ENCODE data around the gene UNK.

DNA sequence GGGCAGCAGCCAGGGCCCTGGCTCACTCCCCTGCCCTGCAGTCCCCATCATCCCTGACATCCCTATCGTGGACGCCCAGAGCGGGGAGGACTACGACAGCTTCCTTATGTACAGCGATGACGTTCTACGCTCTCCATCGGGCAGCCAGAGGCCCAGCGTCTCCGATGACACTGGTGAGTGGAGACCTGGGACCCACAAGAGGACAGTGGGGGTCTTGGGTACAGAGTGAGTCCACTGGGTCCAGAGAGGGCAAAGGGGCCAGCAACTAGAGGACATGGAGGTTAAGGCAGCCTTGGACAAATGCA is 32.2 kb upstream of the UNK start:
- TF ChIP-seq, protein P1, sequence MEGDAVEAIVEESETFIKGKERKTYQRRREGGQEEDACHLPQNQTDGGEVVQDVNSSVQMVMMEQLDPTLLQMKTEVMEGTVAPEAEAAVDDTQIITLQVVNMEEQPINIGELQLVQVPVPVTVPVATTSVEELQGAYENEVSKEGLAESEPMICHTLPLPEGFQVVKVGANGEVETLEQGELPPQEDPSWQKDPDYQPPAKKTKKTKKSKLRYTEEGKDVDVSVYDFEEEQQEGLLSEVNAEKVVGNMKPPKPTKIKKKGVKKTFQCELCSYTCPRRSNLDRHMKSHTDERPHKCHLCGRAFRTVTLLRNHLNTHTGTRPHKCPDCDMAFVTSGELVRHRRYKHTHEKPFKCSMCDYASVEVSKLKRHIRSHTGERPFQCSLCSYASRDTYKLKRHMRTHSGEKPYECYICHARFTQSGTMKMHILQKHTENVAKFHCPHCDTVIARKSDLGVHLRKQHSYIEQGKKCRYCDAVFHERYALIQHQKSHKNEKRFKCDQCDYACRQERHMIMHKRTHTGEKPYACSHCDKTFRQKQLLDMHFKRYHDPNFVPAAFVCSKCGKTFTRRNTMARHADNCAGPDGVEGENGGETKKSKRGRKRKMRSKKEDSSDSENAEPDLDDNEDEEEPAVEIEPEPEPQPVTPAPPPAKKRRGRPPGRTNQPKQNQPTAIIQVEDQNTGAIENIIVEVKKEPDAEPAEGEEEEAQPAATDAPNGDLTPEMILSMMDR (IDR thresholded peaks at IDR 0.05), result no peak
- TF ChIP-seq POLR2A (IDR thresholded peaks at IDR 0.05), result no peak
